ENCODE measurements around the gene SERPINB1. TPM values are rescaled to one million over a fixed set of nuclear protein-coding genes. Genes with fewer than 3 reads are reported as not detected.
A peak's percentile ranks its signal among the peaks of the same experiment; 100 is the strongest.

The SERPINB1 gene
- total RNA-seq, 2 donors from 2014 or later: 121 to 169 TPM

GRCh38 chr6:2795162-2795561 is 46.5 kb downstream of the SERPINB1 start:
- DNase-seq (ENCODE audit: low spot score in 2 of 2) (no peak), ATAC-seq (no peak)
- Mint-ChIP-seq H3K36me3 (no peaks in the 10 kb centered on the region), H3K9me3 (peaks cover 0 to 4% of the 10 kb centered on the region in 2 donors), H3K27ac (peak overlapping the region in 1 of 2 donors; percentile 23)

- H3K9me3 Mint-ChIP-seq: peaks cover 0 to 4% of the 10 kb centered on the region in 2 donors
- peak; percentile 8 to 35 for ATAC-seq
- no peaks in the 10 kb centered on the region for H3K36me3 Mint-ChIP-seq
- peak overlapping the region; percentile 73 to 81 for H3K27ac Mint-ChIP-seq
- DNase-seq (ENCODE audit: low spot score in 2 of 2): no peak
Measured at GRCh38 chr6:2794171-2794730, 47.4 kb downstream of the SERPINB1 start.

GRCh38 chr6:2793534-2794151 is 48.0 kb downstream of the SERPINB1 start:
- Mint-ChIP-seq H3K36me3 (no peaks in the 10 kb centered on the region), H3K27ac (peak overlapping the region; percentile 79 to 81), H3K9me3 (peaks cover 0 to 4% of the 10 kb centered on the region in 2 donors)
- DNase-seq (ENCODE audit: low spot score in 2 of 2) (peak in 1 of 2 donors; percentile 39), ATAC-seq (peak; percentile 73)

- DNase-seq (ENCODE audit: low spot score in 2 of 2): no peak
- H3K27ac Mint-ChIP-seq: peak overlapping the region; percentile 60 to 81
Measured at GRCh38 chr6:2792330-2793110, 49.1 kb downstream of the SERPINB1 start.

GRCh38 chr6:2791450-2791974 is 50.2 kb downstream of the SERPINB1 start:
- H3K27ac Mint-ChIP-seq: peak overlapping the region in 1 of 2 donors; percentile 34
- no peak for DNase-seq (ENCODE audit: low spot score in 2 of 2)
- peaks cover 0 to 7% of the 10 kb centered on the region in 2 donors for H3K36me3 Mint-ChIP-seq
- H3K9me3 Mint-ChIP-seq: peaks cover 0 to 4% of the 10 kb centered on the region in 2 donors
- no peak for ATAC-seq

More at GRCh38 chr6:2792330-2793110, 49.1 kb downstream of the SERPINB1 start:
- ATAC-seq: no peak
- H3K36me3 Mint-ChIP-seq: peaks cover 0 to under 1% of the 10 kb centered on the region in 2 donors
- H3K9me3 Mint-ChIP-seq: peaks cover 0 to 4% of the 10 kb centered on the region in 2 donors

- DNase-seq (ENCODE audit: low spot score in 2 of 2) (peak in 1 of 2 donors; percentile 62), ATAC-seq (peak; percentile 66 to 70)
- peak overlapping the region in 1 of 2 donors; percentile 34 for H3K27ac Mint-ChIP-seq
- peaks cover 0 to 4% of the 10 kb centered on the region in 2 donors for H3K9me3 Mint-ChIP-seq
- peaks cover 0 to 14% of the 10 kb centered on the region in 2 donors for H3K36me3 Mint-ChIP-seq
Measured at GRCh38 chr6:2790588-2791449, 50.8 kb downstream of the SERPINB1 start.

- no peak for ATAC-seq
- DNase-seq (ENCODE audit: low spot score in 2 of 2): no peak
- H3K36me3 Mint-ChIP-seq: peaks cover 0 to 22% of the 10 kb centered on the region in 2 donors
- no peaks in the 10 kb centered on the region for H3K9me3 Mint-ChIP-seq
- peak overlapping the region in 1 of 2 donors; percentile 26 for H3K27ac Mint-ChIP-seq
Measured at GRCh38 chr6:2786269-2786668, 55.4 kb downstream of the SERPINB1 start.

GRCh38 chr6:2784930-2785329 is 56.7 kb downstream of the SERPINB1 start:
- ATAC-seq (no peak), DNase-seq (ENCODE audit: low spot score in 2 of 2) (no peak)
- no peaks in the 10 kb centered on the region for H3K9me3 Mint-ChIP-seq
- peaks cover 0 to 22% of the 10 kb centered on the region in 2 donors for H3K36me3 Mint-ChIP-seq
- H3K27ac Mint-ChIP-seq: no peak overlapping the region

GRCh38 chr6:2784061-2784460 is 57.6 kb downstream of the SERPINB1 start:
- Mint-ChIP-seq H3K9me3 (no peaks in the 10 kb centered on the region), H3K27ac (peak overlapping the region; percentile 37 to 66), H3K36me3 (peaks cover 0 to 22% of the 10 kb centered on the region in 2 donors)
- no peak for DNase-seq (ENCODE audit: low spot score in 2 of 2)
- peak in 1 of 2 donors; percentile 61 for ATAC-seq

GRCh38 chr6:2783188-2783963 is 58.3 kb downstream of the SERPINB1 start:
- Mint-ChIP-seq H3K36me3 (peaks cover 0 to 22% of the 10 kb centered on the region in 2 donors), H3K27ac (peak overlapping the region in 1 of 2 donors; percentile 37), H3K9me3 (no peaks in the 10 kb centered on the region)
- DNase-seq (ENCODE audit: low spot score in 2 of 2) (no peak), ATAC-seq (peak; percentile 20 to 40)

- peak overlapping the region in 1 of 2 donors; percentile 41 for H3K27ac Mint-ChIP-seq
- no peaks in the 10 kb centered on the region for H3K9me3 Mint-ChIP-seq
- H3K36me3 Mint-ChIP-seq: peaks cover 0 to 22% of the 10 kb centered on the region in 2 donors
- DNase-seq (ENCODE audit: low spot score in 2 of 2): no peak
- no peak for ATAC-seq
Measured at GRCh38 chr6:2782825-2783187, 58.9 kb downstream of the SERPINB1 start.

GRCh38 chr6:2782356-2782708 is 59.3 kb downstream of the SERPINB1 start:
- Mint-ChIP-seq H3K9me3 (no peaks in the 10 kb centered on the region), H3K27ac (peak overlapping the region in 1 of 2 donors; percentile 41), H3K36me3 (peaks cover 0 to 20% of the 10 kb centered on the region in 2 donors)
- no peak for DNase-seq (ENCODE audit: low spot score in 2 of 2)
- no peak for ATAC-seq

Data from activated naive CD4-positive, alpha-beta T cell treated with anti-CD3 and anti-CD28 coated beads, Interleukin-2, amount 50 U/mL, for 72 hours (primary cell).